ENCODE measurements around the gene NFAT5. TPM values are rescaled to one million over a fixed set of nuclear protein-coding genes. Genes with fewer than 3 reads are reported as not detected.

The NFAT5 gene
- total RNA-seq, 2 donors from 2014 or later, result 41.4 to 52.7 TPM

DNA sequence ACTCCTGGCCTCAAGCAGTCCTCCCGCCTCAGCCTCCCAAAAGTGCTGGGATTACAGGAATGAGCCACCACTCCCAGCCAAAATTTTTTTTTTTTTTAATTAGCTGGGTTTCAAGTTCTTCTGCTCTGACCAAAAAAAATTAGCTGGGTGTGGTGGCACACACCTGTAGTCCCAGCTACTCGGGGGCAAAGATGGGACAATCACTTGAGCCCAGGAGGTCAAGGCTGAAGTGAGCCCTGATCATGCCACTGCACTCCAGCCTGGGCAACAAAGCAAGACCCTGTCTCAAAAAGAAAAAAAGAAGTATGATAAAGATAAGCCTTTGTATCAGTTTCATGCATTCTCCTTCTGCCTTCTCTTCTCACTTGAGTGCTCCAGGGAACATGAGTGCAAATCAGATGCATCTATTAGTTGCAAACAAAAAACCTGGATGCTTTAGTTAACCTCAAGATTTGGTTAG lies 158.7 kb downstream of the NFAT5 start:
- H3K4me1 ChIP-seq (replicated peaks), result peaks cover 3% of the 10 kb centered on the region
- WGBS, result 90% methylated on average over 2 of the region's 2 CpGs
- H3K9me3 ChIP-seq, result no peaks in the 10 kb centered on the region
- H3K27ac ChIP-seq, result no peak overlapping the region
- TF ChIP-seq, protein P1, sequence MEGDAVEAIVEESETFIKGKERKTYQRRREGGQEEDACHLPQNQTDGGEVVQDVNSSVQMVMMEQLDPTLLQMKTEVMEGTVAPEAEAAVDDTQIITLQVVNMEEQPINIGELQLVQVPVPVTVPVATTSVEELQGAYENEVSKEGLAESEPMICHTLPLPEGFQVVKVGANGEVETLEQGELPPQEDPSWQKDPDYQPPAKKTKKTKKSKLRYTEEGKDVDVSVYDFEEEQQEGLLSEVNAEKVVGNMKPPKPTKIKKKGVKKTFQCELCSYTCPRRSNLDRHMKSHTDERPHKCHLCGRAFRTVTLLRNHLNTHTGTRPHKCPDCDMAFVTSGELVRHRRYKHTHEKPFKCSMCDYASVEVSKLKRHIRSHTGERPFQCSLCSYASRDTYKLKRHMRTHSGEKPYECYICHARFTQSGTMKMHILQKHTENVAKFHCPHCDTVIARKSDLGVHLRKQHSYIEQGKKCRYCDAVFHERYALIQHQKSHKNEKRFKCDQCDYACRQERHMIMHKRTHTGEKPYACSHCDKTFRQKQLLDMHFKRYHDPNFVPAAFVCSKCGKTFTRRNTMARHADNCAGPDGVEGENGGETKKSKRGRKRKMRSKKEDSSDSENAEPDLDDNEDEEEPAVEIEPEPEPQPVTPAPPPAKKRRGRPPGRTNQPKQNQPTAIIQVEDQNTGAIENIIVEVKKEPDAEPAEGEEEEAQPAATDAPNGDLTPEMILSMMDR (IDR thresholded peaks at IDR 0.05), result no peak
- TF ChIP-seq POLR2AphosphoS5 (IDR thresholded peaks at IDR 0.05), result no peak
- no peak for TF ChIP-seq POLR2A (IDR thresholded peaks at IDR 0.05)
- H3K36me3 ChIP-seq, result no peaks in the 10 kb centered on the region
- H3K4me3 ChIP-seq, result no peak overlapping the region
- H3K27me3 ChIP-seq (replicated peaks; ENCODE audit: insufficient read depth), result no peaks in the 10 kb centered on the region
- no peak for DNase-seq (ENCODE audit: low spot score)
- intact Hi-C loops (cut with DNase I), result no loop called here

DNA sequence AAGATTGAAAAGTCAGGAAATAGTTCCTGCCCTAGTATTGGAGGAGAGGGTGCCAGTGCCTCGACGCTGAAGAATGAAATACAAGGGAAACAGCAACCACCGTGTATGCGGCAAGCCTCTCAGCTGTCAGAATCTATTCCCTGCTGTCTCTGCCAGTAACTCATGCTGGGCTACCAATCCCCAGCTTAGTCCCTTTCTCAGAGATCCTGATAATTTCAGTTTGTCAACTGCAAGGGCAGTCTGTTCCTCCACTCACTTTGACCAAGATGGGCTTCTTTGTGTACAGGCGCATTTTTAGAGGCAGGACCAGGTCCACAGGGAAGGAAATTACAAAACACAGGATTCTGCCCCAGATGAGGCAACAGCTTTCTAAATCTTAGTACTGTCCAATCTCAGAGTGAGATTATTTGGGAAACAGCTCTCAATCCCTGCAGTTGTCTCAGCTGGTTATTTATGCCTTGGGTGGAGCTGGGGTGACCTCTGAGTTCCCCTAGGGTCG lies 159.3 kb downstream of the NFAT5 start:
- DNase-seq (ENCODE audit: low spot score), result no peak
- 70% methylated on average over 6 of the region's 6 CpGs for WGBS
- intact Hi-C loops (cut with DNase I), result no loop called here
- H3K4me3 ChIP-seq, result no peak overlapping the region
- H3K9me3 ChIP-seq, result no peaks in the 10 kb centered on the region
- no peaks in the 10 kb centered on the region for H3K27me3 ChIP-seq (replicated peaks; ENCODE audit: insufficient read depth)
- peaks cover 3% of the 10 kb centered on the region for H3K4me1 ChIP-seq (replicated peaks)
- TF ChIP-seq POLR2A (IDR thresholded peaks at IDR 0.05), result no peak
- TF ChIP-seq POLR2AphosphoS5 (IDR thresholded peaks at IDR 0.05), result no peak
- TF ChIP-seq, protein P1 (IDR thresholded peaks at IDR 0.05), result no peak
- no peak overlapping the region for H3K27ac ChIP-seq
- H3K36me3 ChIP-seq, result no peaks in the 10 kb centered on the region

DNA sequence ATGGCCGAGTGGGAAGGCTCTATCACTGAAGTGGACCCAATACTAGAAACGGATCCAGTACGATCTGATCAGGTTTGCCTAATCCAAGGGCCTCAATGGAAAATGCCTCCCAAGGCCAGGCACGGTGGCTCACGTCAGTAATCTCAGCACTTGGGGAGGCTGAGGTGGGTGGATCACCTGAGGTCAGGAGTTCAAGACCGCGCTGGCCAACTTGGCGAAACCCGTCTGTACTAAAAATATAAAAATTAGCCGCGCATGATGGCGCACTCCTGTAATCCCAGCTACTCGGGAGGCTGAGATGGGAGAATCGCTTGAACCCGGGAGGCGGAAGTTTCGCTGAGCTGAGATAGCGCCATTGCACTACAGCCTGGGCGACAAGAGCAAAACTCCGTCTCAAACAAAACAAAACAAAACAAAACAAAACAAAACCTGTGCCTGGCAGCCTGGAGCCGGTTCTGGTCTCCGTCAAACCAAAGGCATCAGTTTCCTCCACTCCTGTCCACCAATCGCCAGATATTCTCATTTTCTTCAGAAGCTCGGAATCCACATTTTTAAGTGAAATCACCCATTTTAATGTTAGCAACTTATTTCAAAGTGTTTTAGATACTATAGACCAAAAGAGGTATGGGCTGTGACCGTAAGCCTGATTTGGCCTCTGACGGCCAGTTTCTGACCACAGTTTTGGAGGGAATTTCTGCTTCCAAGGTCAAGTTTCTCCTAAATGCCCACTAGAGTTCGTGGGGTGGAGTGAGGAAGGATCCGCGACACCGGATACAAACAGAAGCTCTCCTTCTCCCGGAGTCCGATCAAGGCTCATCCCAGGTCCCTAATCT lies 159.9 kb downstream of the NFAT5 start:
- DNase-seq (ENCODE audit: low spot score), result no peak
- no peaks in the 10 kb centered on the region for H3K36me3 ChIP-seq
- peak overlapping the region; percentile 31 to 42 for H3K4me3 ChIP-seq
- H3K9me3 ChIP-seq, result no peaks in the 10 kb centered on the region
- intact Hi-C loops (cut with DNase I), result no loop called here
- 70% methylated on average over 32 of the region's 32 CpGs for WGBS
- no peak for TF ChIP-seq POLR2AphosphoS5 (IDR thresholded peaks at IDR 0.05)
- TF ChIP-seq POLR2A (IDR thresholded peaks at IDR 0.05), result no peak
- TF ChIP-seq, protein P1 (IDR thresholded peaks at IDR 0.05), result no peak
- H3K4me1 ChIP-seq (replicated peaks), result peaks cover 3% of the 10 kb centered on the region
- H3K27ac ChIP-seq, result peak overlapping the region; percentile 43 to 68
- H3K27me3 ChIP-seq (replicated peaks; ENCODE audit: insufficient read depth), result no peaks in the 10 kb centered on the region

DNA sequence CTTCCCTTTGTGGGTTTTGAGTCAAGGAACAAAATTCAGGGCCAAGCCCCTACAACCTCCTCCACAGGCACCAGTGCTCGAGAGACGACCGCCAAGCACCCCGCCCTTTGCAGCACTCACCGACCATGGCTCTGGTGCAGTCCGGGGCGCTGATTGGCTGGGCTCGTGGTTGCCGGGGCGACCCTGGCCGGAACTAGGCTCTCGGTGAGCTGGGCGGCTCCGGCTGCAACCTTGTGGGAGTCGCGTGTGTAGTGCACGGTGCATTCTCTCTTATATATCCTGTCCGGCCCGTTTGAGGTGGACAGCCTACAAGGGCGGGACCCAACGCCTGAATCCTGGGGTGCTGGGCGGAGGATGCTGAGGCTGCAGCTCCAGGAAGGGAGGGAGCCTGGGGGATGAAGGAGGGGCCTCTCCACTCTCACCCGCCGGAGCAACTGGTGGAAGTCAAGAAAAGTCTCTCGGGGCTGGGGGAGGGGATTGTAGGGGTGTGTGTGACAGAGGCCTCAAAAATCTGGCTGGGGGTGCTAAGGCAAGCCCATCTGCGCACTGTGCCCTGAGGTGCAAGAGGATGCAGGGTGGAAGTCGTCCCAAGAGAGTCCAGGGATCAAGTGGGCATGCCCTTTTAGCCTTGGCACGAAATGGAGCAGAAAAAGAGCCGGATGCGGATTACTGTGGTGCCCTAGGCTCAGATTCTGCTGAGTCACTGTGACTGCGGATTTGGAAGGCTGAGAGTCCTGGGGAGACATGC lies 160.7 kb downstream of the NFAT5 start, which contains the start of gene NQO1:
Gene NQO1 (minus strand): TSS at position 248 of the 748 bp plus-strand sequence. CDS start 121 bp downstream, at position 127.
- TF ChIP-seq POLR2AphosphoS5 (IDR thresholded peaks at IDR 0.05), result peak; percentile 81
- TF ChIP-seq POLR2A (IDR thresholded peaks at IDR 0.05), result peak; percentile 23
- TF ChIP-seq, protein P1 (IDR thresholded peaks at IDR 0.05), result no peak
- intact Hi-C loops (cut with DNase I), result no loop called here
- H3K4me1 ChIP-seq (replicated peaks), result peaks cover 3% of the 10 kb centered on the region
- H3K9me3 ChIP-seq, result no peaks in the 10 kb centered on the region
- WGBS, result 2% methylated on average over 31 of the region's 31 CpGs
- peak within 1 kb of the TSS; percentile 31 to 42 for H3K4me3 ChIP-seq
- H3K27ac ChIP-seq, result peak within 1 kb of the TSS; percentile 57 to 68
- no peaks in the 10 kb centered on the region for H3K27me3 ChIP-seq (replicated peaks; ENCODE audit: insufficient read depth)
- peak; percentile 91 for DNase-seq (ENCODE audit: low spot score)
- no peaks in the 10 kb centered on the region for H3K36me3 ChIP-seq

All from prostate gland (tissue), 2 donors.